ENCODE results near the gene MEAK7. TPM values are rescaled to one million over a fixed set of nuclear protein-coding genes. Genes with fewer than 3 reads are reported as not detected.

Gene MEAK7
- total and polyA plus RNA-seq, 2 of the 8 experiments (the other 6 are each of a cell fraction or from before 2014, with no cell fraction given) = 9.6 to 19.6 TPM

GRCh38 chr16:84495506-84495905, 9.0 kb downstream of the MEAK7 start (continued):
- TF ChIP-seq JUN (IDR thresholded peaks at IDR 0.05; ENCODE audit: low read depth, low read length) = no peak
- no peak for TF ChIP-seq POU5F1 (IDR thresholded peaks at IDR 0.05; ENCODE audit: low read depth, low read length)
- no peak for TF ChIP-seq SRF (IDR thresholded peaks at IDR 0.05; ENCODE audit: low read depth, low read length)
- TF ChIP-seq GABPA (IDR thresholded peaks at IDR 0.05; ENCODE audit: borderline replicate concordance, insufficient read depth, low read length) = no peak
